NCI-H2107 treated with DMSO at 0.1 percent for 48 hours (cell line): ENCODE data around the gene DHX58.

Experiments
- DNase-seq: peaks from one replicate; lab custom pipeline; 2025; ENCODE audit not compliant: unreplicated experiment; lab: John Stamatoyannopoulos, UW

Gene DHX58

DNA sequence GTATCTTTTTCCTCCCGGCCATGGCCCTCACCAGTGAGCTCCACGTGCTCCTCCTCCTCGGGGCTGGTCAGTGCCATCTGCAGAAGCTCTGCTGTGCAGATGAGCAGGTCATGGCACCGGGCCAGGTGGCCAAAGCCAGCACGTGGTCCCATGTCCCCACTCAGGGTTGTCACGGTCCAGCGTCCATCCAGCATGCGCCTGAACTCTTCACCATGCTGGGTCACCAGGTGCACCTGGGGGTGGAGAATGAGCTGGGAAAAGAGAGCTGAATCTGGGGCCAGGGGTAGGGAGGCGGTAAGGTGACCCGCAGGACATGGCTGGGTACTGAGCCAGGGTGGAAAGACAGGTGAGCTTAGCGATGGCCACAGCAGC lies 1.3 kb downstream of the DHX58 start:
- no peak for DNase-seq

DNA sequence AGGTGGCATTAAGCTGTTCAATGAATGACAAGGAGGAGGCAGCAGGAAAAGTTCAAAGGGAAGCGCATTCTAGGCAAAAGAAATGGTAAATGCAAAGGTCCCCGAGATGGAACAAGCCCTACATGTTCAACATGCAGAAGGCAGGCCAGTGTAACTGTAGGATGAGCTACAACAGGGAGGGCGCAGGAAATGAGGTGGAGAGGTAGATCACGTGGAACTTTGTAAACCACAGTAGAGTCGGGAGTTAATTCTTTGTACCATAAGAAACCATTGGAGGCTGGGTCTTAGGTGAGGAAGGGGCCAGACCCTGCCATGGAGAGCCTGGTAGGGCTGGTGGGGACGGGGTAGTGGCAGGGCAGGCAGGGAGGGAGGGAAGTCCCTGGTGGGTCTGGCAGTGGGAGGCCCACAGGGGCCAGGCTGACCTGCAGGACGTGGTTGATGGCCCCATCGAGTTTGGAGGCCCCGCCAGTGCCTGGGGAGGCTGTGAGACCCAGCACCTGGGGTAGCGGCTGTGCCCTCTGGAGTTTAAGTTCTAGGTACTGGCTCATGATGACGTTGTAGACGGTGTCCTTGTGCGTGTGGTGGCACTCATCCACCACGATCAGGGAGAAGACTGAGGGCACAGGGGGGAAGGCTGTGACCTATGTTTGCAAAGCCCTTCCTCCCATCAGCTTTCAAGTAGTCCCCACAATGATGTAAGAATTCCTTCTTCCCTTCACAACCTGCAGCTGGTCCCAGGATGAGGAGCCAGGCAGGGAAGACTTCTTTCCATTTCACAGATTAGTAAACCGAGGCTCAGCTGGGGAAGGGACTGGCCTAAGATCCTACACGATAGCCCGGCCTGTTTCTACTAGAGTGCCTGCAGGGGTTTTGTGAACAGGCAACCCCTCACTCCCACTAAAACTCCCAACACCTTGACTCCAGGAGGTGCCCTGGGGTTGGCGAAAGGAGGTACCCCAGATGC lies 1.9 kb downstream of the DHX58 start:
- DNase-seq = no peak

DNA sequence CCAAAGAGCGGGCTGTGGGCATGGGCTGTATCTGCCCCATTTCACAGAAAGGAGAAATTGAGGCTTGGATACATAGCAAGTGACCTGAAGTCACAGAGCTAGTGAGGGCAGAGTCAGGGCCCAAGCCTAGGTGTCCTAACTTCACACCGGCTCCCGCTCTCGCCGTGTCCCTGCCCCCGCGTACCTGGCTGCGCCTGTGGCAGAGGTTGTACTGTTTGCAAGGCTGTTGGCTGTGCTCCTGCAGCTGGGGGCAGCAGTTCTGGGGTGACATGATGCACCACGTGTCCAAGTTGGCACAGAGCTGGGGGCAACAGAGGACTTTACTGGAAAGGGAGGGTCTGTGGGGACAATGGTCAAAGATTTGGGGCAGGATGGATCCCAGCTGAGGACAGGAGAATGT lies 3.4 kb downstream of the DHX58 start:
- DNase-seq = no peak

DNA sequence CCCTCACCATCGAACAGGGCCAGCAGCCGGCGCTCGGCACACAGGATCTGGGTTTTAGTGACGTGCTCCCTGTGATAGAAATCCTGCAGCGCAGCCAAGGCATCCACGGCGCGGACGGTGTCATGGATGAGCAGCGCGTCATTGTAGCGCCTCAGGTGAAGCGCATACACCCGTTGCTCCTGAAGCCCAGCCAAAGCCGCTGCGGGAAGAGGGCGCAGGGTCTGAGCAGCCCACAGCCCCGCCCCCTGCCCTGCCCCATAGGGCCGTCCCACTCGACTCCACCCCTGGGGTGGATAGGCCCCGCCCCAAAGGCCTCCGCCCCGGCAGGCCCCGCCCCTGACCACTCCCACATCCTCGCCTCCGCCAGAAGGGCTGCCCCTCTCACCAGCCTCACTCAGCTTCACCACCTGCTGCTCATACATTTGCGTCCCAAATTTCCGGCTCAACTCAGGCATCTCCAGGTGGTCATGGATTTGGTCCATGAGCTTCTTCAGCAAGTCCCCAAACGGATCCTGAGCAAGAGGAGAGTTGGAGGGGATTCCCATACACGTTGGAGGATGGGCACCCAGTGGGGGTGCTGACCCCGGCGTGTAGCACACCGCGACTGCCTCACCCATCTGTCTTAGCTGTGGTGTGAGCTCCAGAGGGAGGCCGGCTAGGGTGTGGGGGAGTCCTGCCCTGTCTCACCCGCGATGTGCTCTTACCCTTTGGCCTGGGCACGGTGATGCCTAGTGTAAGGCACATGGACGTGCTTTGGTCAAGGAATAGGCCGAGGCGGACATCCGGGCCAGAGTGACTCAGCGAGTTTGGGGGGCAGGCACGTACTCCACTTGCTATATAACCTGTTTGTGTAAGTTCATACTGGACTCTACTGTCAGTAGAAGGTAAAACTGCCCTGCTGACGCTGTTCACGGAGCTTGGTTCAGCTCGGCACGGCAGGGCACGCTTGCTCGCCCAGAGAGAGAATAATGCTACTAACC lies 4.6 kb downstream of the DHX58 start:
- DNase-seq = peak; percentile 70

DNA sequence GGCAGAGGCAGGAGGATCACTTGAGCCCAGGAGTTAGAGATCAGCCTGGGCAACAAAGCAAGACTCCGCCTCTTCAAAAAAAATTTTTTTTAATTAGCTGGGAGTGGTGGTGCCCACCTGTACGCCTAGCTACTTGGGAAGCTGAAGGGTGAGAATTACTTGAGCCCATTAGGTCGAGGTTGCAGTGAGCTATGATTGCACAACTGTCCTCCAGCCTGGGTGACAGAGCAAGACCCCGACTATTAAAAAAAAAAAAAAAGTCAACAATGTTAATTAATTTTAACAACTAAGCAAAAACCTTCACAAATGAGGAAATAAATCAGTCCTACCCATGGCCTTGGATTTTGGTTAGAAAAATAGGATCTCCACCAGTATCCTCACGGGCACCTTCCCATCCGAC lies 5.4 kb downstream of the DHX58 start:
- DNase-seq = no peak

DNA sequence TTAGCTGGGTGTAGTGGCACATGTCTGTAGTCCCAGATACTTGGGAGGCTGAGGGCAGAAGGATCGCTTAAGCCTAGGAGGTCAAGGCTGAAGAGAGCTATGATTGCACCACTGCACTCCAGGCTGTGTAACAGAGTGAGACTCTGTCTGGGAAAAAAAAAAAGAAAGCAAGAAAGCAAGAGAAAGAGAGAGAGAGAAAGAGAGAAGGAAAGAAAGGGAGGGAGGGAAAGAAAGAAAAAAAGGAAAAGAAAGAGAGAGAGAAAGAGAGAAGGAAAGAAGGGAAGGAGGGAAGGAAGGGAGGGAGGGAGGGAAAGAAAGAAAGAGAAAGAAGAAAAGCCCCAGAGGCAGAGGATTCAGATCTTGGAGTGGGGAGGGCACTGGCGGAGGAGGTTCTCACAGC lies 6.5 kb downstream of the DHX58 start:
- DNase-seq = no peak

DNA sequence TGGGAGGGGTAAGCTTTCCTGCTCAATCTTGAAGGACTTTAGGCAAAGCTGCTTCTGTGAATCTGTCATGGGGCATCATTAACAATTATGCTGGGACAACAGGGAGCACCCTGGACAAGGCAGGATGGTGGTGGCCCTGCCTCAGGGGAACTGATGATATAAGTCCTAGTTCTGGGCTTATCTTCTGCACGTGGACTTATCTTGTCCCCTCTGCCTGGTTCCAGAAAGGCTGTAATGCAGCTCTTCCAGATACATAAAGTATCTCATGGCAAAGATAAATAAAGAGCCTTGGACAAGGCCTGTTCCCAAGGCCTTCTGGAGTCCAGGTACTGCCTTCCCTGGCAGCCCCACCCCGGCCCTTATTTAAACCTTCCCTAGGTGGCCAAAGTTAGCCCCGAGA lies 8.2 kb downstream of the DHX58 start:
- no peak for DNase-seq

DNA sequence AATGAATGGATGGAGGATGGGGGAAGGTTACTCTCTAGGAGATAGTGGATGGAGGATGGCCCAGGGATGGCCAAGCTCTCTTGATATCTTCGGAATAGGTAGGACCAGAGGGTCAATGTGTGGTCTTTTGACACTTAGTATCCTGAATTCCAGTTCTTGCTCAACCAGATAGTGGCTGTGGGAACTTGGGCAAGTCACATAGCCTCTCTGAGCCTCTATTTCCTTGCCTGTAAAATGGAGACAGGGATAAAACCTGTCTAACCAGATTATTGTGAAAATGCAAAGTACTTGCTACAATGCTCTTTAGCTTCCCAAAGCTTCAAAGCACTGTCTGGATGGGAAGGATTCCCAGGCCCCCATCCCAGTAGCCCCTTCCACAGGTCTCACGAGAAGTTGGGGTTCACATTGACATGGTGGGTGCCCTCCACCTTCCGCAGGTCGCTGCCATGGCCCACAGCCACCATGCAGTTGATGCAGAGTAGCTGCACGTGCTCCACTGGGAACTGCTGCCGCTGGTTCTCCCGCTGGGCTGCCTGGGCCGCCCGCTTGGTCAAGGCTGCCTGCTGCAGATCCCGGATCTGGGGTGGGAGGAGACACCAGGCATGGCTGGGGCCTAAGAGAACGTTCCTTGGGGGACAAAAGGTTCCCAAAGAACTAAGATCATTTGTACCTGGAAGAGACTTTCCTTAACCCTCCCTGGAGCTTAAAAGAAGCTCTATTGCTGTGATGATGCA lies 9.1 kb downstream of the DHX58 start:
- DNase-seq = no peak

DNA sequence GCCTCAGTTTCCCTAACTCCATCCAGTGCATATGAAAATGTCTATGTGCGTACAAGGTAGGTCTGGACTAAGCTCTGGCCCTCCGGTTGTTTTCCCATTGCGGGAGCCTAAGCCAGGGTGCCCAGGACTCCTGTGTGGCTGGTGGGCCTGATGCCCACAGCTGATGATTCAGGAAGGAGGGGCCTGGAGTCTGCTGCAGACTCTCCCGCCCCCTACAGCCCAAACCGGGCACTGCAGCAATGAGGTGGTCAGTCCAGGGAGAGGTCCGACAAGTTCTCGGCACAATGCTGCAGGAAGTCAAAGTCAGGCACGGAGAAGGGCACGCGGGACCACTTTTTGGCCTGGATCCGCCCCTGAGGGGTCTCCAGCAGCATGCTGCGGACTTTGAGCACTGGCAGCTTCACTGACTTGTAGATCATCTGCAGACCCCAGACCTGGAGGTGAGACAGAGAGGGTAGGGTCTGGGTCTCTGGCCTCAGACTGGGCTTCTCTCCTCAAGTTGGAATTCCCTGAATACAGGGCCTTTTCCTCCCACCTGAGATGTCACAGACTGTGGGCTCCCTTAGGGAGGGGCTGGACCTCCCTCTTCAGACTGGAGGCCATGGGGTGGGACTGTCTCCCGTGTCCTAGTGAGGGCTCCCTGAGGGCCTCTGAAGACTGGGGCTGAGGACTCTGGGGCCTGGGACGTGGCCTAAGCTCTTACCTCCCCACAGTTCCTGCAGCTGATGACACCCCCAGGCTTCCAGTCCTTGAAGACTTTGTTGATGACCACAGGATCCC lies 10.8 kb downstream of the DHX58 start:
- DNase-seq = peak; percentile 5

DNA sequence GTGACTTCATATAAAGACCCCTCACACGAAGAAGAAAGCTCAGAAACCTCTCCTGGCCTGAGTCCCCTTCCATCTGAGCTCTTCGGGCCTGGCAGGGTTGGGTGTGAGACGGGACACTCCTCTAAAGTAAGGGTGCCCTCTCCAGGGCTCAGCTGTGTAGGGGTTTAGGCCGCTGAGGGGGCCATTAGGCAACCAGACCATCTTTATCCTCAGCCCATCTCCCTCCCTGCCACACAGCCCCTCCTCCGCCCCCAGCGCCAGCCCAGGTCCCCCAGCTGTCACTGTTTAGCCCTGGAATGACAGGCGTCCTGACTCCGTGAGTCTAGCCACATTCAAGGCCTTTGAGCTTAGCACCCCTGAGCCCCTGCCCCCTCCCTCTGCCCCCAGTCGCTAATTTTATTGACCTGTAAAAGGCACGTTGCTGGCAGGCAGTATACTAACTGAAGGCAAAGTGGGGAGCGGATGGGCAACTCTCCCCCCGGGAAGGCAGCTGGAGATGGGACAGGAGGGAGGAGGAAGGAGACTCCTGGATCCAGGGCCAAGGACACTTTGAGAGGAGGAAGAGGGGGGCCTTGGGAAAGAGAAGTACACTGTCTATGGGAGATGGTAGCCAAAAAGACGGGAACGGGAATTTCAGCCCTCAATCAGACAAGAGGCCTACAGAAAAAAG lies 13.6 kb downstream of the DHX58 start:
- no peak for DNase-seq

DNA sequence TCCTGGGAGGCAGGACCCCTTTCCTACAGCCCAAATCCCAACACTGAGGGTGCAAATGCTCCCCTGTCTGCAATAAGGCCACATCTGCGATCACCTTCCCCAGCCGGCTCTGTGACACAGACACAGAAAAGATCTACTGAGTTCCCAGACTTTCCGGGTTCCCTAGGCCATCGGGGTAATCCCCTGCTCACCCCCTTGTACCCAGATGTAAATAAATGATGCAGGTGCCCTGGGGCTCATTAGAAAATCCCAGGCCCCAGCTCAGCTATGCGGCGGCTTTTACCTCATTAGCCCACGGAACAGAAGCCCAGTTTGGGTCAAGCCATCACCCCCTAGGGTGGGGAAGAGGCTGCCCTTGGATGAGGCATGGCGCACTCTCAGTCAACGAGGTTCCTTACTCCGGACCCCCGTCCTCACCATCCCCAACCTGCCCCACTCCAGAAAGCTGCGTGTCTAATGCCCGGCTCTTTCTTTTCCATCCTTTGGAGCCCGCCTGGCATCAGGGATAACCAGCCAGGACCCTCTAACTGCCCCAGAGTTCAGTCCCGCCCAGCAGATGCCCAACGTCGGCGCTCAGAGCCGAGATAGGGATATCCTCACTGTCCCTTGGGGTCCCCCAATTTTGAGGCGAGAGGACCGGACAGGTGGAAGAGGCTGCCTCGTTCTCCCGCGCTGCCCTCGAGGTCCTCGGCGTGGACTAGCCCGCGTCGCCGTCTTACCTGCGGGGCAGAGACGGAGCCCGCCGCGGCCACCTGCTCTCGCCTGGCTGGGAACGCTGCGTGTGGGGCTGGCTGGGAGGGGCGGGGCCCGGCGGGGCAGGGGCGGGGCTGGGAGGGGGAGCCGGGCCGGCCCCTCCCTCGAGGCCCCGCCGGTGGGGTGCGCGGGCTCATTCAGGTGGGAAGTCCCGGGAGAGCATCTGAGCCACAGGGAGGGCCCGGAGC lies 14.6 kb downstream of the DHX58 start, which contains the start of gene ZNF385C:
Gene ZNF385C (minus strand): TSS at position 783 of the 941 bp plus-strand sequence. CDS start 35,417 bp downstream, outside the sequence.
- peak; percentile 7 for DNase-seq

DNA sequence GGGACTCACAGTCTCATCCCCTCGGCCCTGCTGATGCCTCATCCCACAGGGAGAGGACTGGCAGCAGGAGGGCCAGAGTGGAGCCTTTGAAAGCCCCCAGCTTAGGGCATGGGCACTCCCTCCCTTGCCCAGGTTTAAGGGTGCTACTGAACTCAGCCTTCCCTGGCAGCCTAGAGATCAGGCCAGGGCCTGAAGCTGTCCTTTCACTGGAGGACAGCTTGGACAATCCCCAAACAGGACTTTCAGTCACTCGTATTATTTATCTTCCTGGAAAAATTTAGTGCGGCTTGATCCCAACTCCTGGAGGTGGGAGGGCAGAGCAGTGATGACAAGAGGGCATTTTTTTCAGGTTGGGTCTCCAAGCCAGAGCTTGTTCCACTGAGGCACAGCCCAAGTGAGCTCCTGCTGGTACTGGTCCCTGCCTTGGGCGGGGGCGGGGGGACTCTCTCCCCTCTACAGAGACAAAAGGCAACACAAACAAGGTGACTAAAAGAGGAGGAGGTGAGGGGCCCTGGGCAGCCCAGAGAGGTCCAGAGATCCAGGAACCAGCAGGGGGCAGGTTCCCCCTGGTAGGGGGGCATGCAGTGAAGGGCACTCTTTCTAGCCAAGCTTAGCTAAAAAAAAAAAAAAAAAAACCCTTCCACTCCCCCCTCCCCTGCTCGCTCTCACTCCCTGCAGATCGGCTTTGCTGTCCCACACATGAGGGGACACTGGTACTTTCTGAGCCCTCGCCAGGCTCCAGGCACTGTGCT lies 16.0 kb downstream of the DHX58 start:
- no peak for DNase-seq

DNA sequence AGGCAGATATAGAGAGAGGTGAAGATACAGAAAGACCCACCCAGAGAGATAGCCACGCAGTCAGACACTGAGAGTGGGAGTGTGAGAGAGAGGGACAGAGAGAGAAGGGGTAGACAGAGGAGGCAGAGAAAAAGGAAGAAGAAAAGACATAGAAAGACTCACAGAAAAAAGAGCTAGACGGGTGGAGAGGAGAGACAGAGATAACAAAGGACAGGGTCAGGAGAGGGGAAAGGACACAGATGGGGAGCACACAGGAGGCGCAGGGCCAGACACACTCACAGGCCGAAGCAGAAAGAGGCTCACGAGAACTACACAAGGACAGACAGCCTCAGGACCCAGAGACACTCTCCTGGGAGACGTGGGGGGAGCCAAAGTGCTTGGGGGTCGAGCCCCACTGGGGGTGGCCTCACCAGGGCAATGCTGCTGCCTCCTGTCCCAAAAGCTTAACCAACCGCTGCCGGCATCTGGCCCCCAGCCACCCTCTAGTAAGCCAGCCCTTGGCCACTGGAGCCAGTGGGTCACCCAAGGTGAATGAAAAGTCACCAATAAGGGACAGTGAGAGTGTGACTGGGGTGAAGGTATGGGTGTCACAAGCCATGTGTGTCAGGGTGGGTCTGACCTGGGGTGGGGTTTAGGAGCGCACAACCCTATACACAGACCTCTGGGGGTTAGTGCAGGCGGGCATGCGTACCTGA lies 18.0 kb downstream of the DHX58 start:
- DNase-seq = no peak

DNA sequence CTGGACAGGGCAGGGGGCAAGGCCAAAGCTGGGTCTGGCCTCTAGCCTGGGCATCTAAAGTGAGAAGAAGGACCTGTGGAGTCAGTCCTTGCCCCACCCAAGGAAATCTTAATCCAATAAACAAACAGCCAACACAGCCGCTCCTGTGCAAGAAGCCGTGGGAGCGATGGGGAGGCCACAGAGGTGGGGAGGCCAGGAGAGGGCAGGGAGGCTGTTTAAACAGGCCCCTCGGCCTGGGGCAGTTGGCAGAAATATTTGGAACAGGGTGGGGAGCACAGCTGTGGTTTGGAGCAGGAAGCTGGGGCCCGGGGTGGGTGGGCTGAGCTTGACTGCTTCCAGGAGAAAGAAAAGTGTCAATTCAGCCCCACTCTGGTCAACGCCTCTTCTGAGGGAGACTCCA lies 19.6 kb downstream of the DHX58 start:
- DNase-seq = no peak

DNA sequence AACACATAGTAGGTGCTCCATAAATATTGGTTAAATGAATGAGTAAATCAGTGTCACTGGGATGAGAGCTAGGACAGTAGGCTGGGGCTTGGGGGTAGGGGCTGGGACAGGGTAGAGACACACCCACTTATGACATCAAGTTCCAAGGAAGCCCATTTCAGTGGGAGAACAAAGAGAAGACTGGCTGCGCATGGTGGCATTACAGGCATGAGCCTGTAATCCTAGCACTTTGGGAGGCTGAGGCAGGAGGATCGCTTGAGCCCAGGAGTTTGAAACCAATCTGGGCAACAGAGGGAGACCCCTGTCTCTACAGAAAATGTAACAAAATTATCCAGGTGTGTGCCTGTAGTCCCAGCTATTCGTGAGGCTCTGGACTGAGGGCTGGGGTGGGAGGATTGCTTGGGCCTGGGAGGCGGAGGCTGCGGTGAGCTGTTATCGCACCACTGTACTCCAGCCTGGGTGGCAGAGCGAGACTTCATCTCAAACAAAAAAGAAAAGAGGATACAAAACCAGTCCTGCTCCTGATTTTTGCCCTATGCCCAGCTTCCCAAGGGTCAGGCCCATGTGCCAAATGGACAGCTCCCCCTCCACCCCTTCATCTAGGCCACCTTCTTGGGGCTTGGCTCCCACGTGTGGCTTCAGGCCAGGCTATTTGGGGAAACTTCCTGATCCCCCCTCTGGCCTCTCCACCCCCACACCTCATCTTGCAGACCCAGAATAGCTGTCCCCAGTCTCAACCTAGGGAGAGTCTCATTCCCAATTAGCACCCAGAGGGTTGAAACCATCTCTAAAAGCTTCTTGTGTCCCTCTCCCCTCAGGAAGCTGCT lies 21.3 kb downstream of the DHX58 start:
- DNase-seq = no peak

DNA sequence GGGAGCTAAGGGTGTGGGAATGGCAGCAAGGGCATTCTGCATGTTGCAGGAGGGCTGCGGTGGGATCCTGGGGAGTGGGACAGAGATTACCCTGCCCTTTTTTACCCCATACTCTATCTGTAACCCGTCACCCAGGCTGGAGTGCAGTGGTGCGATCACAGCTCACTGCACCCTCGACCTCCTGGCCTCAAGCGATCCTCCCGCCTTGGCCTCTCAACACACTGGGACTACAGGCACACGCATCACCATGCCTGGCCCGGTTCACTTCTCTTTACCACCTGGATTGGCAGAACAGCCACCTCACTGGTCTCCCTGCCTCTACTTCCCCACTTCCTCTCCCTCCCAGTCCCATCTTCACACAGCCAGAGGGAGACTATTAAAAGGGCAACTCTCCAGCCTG lies 23.8 kb downstream of the DHX58 start:
- DNase-seq = no peak
